RCC 7860 (cell line): ENCODE data around the gene RHO.

Experiments used
- DNase-seq: peaks from one replicate; pipeline ENCODE4 v3.0.0-alpha.2; 2015; ENCODE audit warnings: low spot score
- FAIRE-seq: peaks from 2 replicates; lab custom pipeline; 2012; peaks lifted over from hg19 to GRCh38; lab: Jason Lieb, UNC

The RHO gene

DNA sequence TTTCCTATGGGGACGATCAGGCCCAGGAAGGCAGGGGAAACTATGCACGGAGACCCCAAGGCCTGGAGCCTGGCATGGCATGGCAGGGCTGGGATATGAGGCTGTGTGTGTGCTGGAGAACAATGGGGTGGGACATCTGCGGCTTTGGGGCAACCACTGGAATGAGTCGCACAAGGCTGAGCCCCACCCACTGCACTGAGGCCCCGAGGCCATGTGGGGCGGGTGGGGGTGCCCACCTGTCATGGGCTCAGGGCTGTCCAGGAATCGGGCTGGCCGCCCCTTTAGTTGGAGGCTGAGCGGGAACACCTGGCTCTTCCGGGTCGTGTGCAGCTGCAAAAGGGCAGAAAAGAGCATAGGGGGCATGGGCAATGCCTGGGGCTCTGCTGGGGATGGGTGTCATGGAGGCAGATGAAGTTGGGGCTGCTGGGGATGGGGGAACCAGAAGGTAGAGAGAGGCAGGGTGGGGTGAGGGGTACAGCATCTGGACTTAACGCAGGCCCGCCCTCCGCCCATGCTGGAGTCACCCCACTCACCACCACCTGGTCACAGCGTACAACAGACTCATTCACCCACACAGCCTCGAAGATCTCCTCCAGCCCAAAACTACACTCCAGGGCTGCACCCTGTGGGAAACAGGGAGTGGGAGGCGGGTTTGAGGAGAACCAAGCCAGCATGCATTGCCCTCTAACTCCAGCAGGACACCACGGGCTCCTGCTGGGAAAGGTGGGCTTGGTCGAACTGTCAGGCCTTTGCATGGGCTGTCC, 47.0 kb downstream of the RHO start:
- FAIRE-seq, result no peak
- no peak for DNase-seq

DNA sequence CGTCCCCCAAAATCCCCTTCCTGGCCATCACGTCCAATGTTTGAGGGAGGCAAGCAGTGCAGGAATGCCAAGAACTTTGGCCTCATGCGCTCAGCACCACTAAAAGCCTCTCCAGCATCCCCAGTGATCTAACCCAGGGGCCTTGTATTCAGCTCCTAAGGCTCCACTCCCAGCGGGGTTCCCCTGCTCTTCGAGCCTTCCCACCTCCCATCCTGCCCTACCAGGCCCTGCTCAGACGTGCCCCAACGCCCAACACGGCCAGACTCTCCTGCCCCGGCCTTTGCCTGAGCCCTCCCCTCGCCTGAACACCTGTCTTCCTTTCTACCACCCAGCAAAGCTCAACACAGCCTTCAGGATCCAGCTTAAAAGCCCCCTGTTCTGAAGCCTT, 47.6 kb downstream of the RHO start:
- FAIRE-seq (no peak), DNase-seq (no peak)

DNA sequence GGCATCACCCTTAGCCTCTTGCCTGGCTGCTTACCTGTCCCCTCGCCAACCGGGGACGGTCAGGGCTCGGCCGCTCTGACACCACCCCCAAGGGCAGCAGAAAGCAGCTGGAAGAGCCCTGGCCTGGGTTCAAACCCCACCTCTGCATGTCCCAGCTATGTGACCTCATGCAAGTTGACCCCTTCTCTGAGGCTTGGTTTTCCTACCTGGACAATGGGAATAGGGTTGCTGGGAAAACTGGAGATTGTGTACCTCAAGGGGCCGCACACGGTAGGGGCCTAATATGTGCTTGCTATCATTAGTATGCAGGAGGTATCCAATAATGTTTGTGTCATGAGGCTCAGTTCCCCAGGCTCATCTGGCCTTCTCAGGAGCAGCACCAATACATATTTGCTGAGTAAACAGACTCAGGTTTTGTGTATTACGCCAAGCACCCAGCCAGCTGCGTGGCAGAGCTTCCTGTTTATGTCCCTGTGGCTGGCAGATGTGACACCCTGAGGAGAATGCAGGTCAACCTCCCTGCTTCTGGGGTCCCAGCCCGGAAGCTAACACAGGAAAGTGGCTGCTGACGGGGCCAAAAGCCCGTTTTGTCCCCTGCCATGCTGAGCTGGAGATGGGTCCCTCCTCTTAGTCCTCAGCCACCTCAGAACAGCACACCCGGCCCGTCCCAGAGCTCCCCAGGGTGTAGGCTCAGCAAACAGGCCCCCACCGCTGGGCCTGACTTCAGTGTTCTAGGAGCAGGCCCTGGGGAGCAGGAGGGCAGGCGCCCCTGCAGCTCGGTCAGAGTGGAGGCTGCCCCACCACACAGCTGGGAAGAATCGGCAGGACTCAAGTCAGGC, 48.3 kb downstream of the RHO start:
- DNase-seq (no peak), FAIRE-seq (no peak)

DNA sequence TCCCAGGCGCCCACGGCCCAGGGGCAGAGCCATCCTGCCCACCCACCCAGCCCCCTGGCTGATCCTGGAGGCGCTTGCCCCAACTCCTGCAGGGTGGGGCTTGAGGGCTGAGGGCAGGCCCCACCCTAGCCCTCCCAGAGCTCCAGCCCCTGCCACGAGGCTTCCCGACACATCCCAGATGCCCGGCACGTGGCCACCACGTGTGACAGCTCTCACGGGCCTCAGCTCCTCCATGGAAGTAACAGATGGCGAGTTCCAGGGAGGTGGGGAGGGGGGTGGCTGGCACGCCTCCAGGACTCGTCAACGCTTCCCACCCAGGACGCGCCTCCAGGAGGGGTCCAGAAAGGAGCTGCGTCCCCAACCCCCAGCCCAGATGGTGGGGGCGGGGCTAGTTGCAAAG, 48.9 kb downstream of the RHO start:
- DNase-seq (no peak), FAIRE-seq (no peak)

DNA sequence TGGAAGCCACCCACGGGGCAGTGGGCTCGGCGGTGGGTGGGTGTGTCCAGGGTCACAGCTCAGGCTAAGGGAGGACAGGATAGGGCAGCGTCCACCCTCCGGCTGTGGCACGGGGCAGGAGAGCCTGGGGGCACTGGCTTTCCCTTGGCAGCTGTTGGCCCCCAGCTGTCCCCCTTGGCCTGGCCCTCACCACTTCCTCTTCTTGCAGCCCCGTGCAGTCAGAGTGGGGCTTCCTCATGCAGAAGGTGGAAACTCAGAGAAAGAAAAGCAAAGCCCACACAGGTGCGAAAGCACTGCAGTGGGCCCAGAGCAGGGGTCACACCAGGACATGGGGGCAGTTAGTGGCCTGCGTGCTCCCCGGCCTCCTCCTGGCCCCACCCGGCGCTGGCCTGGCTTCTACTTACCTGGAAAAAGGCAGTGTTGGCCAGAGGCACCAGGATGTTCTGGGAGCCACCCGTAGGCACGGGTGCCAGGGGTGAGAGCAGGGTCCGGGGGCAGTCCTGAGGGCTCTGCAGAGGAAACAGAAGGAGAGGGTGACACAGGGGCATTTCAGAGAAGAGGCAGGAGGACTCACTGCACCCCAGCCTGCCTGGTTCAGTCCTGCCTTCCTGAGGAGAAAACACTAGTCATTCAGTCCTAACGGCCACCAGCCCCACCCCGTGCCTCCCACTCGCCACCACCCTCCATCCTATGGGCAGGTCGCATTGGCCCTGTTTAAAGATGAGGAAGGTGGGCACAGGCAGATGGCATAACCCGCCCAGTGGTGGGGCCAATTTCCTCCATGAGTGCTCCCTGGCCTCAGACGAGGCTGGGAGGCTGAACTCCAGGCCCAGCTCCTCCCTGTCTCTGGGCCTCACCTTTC, 49.7 kb downstream of the RHO start:
- FAIRE-seq, result no peak
- DNase-seq, result no peak

DNA sequence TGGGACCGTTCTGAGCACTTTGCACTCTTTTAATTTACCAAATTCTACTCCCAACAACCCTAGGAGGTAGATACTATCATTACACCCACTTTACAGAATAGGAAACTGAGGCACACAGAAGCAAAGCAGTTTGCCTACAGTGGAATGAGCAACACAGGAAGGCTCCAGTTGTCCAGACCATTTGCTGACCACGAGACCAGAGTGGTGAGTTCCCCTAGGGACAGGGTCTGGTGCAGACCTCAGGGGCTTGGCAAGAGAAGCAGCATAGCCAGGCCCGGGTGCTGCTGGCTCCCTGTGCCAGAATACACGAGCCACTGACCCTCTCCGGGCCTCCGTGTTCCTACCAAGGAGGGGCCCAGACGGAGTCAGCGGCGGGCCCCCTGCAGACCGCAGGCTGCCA, 51.6 kb downstream of the RHO start:
- DNase-seq (no peak), FAIRE-seq (no peak)

DNA sequence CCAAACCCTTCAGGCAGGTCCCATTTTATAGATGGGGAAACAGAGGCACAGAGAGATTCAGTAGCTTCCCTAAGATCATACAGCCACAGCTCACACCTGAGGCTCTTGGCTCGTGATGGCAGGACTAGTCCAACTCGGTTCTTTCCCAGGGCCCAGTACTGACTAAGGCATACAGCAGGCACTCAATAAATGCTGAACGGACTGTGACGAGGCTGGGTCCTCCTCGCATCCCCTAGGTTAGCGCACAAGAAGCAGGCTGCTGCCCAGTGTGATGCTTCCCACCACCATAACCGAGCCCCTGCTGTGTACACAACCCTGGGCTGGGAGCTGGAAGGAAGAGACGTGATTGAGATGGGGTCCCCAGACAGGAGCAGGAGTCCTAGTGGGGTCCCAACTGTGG, 53.2 kb downstream of the RHO start:
- no peak for DNase-seq
- no peak for FAIRE-seq

DNA sequence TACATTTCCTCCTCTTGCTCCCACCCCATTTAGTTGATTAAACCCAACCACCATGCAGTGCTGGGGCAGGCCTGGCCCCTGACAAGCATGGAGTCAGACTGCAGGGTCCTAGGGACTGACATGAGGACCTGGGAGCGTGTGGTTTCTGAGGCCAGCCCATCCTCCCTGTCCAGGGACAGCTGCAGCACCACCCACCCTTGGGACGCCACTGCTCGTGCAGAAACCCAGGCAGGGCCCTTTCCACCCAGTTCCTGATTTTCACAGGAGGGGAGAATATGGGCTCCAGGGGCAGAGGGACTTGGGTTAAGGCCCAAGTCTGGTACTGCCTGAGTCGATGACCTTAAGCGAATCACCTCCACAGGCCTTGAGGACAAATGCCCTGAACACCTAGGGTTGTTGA, 54.4 kb downstream of the RHO start:
- FAIRE-seq, result no peak

DNA sequence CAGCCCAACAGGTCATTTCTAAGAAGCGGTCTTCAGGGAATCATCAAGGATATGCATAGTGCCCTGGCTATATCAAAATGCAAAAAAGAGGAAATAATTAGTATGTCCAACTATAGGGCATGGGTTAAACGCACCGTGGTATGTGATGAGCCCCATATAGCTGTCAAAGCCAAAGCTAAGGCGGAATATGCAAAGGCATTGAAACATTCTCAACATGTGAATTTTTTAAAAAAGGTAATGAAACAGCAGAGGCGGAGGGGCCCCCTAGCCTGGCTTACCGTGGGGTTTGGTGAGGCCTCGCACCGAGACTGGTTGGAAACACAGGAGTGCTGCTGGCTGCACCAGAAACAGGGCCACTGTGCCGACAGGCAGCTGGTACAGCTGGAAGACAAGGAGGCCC, 54.9 kb downstream of the RHO start:
- FAIRE-seq, result no peak
- no peak for DNase-seq

More for the DNA sequence above, 54.4 kb downstream of the RHO start:
- DNase-seq, result no peak

DNA sequence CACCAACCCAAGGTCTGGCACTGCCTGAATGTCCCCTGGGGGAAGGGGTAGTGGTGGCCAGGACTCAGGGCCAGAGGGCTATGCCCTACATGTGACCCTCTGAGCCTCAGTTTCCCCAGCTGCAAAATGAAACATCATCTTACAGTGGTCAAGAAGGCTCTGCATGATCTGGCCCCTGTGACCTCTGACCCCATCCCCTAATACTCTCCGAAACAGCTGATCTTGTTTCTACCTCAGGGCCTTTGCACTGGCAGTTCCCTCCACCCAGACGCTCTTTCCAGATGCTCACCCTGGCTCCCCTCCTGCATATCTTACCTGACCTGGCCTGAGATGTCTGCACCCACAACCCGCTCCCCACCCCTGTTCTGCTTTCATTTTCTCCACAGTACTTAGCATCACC, 56.2 kb downstream of the RHO start:
- no peak for DNase-seq
- no peak for FAIRE-seq
